GM18505 (cell line): Measurements from ENCODE around the gene IGF2BP2.

ENCODE experiments used
- ATAC-seq: cut with Tn5 transposase; IDR thresholded peaks from one replicate; pipeline ENCODE4 v1.9.1; 2021; ENCODE audit not compliant: unreplicated experiment
- POLR2A ChIP-seq: IDR thresholded peaks from 4 replicates; pipeline ENCODE4 v1.6.1; 2011; ENCODE audit warnings: borderline replicate concordance; ENCODE audit not compliant: insufficient read depth, insufficient read length; ENCODE audit errors: extremely low read depth

IGF2BP2 gene

DNA sequence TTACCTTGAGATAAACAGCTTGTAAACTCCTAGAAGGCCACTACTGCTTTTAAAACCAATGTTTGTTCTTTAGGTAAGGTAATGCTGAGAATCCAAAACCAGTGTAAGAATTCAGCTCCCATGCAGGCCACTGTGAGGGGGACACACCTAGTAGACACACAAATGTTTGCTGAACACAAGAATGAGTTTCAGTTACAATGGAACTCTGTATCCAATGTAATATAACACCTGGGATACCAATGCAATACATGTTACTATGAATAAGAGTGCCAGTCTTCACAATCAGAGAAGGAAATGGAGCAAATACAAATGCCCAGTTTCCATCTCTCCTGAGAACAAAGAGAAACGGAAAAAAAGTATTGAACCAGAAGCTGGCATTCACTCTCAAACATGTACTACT is 65.9 kb downstream of the IGF2BP2 start:
- TF ChIP-seq POLR2A = no peak
- ATAC-seq = no peak

DNA sequence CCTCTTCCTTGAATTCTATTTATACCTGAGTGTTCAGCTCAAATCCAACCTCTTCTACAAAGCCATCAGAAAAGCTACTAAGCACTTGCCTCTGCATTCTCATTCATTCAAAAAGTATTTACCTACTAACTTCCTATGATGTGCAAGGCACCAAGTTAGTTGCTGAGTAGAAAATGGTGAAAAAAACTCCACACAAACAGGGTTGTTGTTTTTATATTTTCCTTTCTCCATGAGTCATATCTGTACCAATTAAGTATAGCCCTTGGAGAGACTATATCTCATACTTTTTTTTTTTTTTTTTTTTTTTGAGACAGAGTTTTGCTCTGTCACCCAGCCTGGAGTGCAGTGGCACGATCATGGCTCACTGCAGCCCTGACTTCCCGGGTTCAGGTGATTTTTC is 67.7 kb downstream of the IGF2BP2 start:
- no peak for TF ChIP-seq POLR2A
- no peak for ATAC-seq

DNA sequence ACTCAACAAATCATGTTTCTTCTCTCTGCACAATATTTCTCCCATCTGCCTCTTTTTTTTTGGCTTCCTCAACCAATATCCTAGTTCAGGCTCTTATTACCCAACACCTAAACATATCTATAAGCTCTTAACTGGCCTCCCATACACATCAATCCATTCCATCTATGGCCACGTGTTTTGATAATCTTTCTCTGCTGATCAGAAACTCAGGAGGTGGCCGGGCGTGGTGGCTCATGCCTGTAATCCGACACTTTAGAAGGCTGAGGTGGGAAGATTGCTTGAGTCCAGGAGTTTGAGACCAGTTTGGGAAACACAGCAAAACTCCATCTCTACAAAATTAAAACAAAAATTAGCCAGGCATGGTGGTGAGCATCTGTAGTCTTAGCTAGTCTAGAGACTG is 68.4 kb downstream of the IGF2BP2 start:
- no peak for ATAC-seq

DNA sequence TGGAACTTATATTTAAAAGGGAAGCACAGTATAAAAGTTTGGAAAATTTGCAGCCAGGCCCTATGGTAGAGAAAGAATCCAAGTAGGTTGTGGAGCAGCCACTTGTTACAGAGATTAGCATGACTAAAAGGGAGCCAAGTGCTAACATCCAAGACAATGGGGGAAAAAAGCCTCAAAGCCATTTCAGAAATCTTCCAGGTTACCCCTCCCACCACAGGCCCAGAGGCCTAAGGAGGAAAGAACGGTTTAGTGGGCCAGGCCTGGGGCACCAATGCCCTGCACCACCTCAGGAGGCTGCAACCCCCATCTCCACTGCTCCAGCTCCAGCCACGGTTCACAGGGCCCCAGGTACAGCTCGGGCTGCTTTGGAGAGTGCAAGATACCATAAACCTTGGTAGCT is 69.9 kb downstream of the IGF2BP2 start:
- no peak for ATAC-seq
- no peak for TF ChIP-seq POLR2A

More for the DNA sequence above, 68.4 kb downstream of the IGF2BP2 start:
- no peak for TF ChIP-seq POLR2A

DNA sequence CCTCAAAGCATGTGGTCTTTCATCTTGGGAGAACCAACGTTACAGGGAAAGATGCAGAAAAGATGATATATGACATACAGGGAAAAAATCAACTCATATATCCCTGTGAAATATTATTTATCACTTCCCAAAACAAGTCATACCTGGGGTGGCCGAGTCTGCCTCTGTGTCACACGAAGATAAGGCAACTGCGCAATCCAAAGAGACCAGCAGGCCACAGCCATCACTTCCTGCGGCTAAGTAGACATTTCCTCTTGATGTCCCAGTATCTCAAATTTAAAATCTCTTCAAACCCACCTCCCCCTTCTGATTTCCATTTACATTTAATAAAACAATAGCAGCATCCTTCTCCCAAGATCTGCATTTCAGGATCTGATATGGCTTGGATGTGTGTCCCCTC is 71.5 kb downstream of the IGF2BP2 start:
- no peak for ATAC-seq
- no peak for TF ChIP-seq POLR2A

DNA sequence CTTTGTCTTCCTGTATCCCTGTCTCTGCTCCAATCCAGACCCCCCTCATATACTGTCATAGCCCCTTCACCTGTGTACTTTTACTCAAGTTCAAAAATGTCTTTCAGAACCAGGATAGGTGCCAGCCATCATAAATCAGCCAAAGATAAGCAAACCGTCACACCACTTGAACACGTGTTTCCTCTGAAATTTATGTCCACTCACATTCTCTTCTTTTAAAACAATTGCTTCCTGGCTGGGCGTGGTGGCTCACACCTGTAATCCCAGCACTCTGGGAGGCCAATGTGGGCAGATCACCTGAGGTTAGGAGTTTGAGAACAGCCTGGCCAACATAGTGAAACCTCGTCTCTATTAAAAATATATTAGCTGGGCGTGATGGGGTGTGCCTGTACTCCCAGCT is 74.1 kb downstream of the IGF2BP2 start:
- no peak for ATAC-seq
- no peak for TF ChIP-seq POLR2A

DNA sequence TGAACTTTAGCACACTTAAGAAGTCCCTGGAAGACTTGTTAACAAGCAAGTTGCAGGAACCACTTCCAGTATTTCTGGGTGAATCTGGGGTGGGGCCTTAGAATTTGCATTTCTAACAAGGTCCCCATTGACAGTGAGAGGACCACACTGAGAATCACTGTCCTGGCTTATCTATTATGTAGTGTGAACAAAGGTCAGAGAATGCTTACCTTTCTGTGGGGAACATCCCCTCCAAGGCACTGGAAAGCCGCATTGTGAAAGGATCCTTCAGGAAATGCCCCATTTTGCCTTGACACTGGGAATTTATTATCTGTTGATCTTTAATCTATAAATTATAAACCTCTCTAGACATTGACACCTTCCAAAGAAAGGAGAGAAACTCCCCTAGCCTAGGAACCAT is 74.8 kb downstream of the IGF2BP2 start:
- ATAC-seq = no peak
- no peak for TF ChIP-seq POLR2A

DNA sequence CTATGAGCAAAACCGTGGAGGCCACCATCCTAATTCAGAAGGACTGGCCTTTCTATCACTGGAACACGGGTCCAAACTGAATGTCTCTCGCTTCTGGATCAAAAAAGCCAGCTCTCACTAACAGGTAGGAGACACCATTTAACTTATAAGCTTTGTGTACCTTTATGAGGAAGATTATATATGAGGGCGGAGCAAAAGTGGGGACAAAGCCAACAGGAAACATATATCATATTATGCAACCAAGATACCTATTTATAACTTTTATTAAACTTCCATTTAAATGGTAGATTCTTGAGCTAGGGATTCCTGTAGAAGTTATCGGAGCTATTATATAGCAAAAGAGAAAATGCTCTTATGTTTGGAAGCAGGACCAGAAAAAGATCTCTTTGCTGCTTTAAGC is 78.4 kb downstream of the IGF2BP2 start:
- TF ChIP-seq POLR2A = no peak
- ATAC-seq = no peak

DNA sequence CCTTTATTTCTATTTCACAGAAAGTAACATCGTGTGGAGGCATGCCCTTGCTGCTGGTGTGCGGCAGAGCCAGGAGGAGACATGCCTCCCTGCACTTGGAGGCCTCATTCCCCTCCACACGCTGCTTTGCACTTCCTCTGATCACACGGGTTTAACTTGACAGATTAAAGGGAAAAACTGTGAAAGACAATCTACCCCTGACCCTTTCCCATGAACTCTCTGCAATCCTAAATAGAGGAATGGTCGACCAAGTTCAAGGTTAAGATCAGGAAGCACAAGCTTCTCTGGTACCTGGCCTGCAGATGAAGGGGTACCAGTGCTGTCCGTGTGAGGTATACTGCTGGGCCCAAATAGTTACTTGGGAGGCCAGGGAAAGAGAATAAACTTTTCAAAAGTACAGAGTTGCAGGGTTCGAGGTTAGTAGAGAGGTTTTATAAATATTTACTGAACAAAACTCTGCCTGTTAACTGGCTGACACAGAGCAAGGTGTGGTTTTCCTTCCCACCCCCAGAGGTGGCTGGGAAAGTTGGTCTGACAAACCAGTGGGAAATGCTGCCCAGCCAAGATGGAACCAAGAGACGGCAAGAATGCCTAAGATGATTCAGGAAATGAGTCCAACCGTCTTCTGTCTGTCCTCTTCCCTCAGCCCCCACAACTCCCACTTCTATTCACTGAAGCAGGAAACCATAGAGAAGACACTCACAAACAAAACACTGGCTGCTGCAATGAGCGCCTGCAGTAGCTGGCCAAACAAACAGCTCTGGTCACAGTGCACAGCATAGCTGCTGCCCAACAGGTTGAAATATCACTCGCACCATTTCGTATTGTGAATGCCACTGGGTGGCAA is 79.6 kb downstream of the IGF2BP2 start:
- no peak for ATAC-seq
- TF ChIP-seq POLR2A = no peak

DNA sequence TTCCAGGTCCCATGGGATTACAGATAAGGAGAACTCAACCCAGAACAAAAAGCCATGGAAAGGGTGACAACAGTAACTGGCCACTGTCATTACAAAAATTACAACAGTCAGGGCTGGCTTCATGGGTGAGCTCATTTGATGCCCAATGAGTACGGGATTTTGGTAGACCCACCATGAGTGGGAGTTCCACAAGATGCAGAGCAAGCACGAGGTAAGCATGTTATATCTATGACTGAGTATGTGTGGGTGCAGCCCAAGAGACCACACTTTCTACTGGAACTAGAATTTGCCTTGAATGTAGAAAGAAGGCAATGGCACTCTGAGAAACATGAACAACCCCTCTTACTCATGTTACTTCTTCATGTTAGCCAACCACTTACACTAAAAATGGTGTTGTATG is 83.3 kb downstream of the IGF2BP2 start:
- no peak for ATAC-seq
- no peak for TF ChIP-seq POLR2A

DNA sequence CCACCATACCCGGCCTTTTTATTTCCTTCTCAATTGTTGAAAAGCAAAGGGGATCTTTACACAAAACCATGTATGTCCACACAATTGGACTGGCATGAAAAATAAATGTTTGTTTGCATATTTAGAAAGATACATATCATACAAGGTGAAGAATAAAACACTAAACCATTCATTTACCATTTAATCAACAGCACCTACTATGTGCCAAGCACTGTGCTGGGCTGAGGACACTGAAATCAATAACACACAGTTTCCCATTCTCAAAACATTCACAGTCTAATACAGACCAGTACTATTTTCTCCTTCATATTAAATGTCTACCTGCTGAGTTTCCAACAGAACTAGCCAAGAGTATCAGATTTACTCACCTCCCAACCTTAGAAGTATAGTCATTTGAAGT is 84.7 kb downstream of the IGF2BP2 start:
- TF ChIP-seq POLR2A = no peak
- ATAC-seq = no peak

DNA sequence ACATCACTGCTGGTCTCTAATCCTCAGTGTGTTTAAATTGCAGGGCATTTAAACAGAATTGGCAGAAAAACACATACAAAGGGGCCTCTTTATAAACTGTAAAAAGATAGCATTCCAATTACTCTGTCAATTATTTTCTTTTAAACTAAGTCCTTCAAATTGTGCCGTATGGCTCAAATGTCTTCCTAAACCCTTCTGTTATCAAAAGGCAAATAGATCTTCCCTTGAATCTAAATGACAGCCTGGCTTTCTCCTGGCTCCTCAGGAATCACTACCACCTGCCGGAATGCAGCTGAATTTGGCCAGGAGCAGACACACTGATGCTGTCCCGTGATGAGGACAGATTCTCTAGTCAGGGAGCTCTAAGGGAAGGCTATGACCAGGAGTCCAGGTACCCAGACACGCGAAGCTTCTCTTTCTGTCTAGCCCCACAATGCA is 85.6 kb downstream of the IGF2BP2 start:
- TF ChIP-seq POLR2A = no peak
- no peak for ATAC-seq

DNA sequence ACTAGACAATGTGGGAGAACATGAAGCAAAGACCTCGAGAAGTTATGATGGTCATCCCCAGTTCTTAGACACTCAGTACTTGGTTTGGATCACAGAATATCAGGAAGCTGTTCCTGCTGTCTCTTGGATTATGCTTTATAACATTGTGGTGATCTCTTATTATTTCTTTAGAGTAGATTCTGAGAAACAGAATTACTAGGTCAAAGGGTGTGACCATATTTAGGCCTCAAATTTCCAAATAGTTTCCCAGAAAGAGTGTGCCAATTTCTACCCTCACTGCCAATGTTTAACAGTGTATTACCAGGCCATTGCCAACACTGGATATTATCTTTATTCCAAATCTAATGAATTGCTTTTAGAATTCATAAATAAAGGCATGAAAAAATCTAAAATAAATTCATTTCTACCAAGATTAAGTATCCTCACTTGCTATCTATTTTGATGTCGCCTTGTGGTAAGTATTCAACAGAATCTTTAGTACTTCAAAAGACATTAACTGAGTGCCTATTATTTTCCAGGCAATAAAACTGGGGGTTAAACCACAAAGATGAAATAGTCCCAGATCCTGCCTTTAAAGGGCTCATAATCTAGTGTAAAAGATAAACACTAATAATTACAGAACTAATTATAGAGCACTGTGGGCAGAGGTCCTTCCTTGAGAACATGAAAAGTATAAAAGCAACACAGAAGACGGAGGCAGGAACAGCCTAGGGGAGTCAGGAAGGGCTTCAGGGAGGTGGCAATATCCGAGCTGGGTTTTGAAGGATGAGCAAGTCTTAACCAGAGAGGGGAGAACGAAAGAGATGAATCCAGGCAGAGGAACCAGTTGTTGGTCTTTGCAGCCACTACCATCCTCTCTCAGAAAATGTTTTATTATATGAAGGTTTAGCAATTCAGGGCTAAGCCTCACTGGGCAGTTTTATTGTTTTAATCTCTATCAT is 86.8 kb downstream of the IGF2BP2 start:
- no peak for ATAC-seq
- no peak for TF ChIP-seq POLR2A

DNA sequence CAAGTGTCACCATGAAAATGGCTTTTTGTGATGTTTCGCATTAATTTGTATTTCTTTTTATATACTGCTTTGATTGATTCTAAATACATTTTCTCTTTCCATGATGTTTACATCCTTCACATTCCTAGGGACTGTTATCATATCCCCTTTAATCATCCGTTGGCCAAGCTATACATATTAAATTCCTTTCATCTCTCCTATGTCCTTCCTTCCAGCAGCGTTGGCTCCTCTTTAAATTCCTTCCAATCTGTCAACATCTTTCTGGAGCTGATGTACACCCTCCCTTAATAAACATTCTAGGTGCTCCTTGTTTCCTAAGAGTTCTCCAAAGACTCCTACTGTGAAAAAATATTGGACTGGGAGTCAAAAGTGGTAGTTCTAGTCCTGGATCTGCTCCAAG is 87.8 kb downstream of the IGF2BP2 start:
- no peak for TF ChIP-seq POLR2A
- ATAC-seq = no peak
